ENCODE measurements around the gene IGFN1. TPM values are rescaled to one million over a fixed set of nuclear protein-coding genes. Genes with fewer than 3 reads are reported as not detected.

Gene IGFN1
- total and polyA plus RNA-seq, 2 donors (not counting 3 experiments of a cell fraction or from before 2014, with no cell fraction given), result not detected

DNA sequence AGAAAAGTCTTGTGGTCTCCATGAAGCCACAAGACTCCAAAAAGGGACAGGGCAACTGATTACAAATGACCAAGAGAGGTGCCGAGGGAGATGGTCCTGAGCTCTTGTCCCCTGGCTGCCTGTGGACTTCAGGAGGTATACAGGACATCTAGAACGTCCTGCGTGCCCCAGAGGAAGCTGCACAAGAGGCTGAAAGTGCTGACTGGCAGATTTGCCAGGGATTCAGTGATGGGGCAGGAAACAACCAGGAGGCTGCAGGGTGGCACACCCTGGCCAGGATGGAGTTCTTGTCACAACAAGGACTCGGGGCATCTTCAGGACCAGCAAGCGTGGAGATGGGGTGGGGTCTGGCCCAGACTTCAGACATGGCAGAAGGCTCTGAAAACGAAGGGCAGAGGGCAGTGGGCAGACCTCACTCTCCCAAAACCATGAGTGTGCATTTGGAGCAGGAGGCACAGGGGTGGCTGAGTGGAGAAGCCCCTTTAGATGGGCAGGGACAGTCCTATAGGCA is 79.3 kb downstream of the IGFN1 start:
- no peak overlapping the region for H3K4me3 ChIP-seq (replicated peaks in 1 of 3; ENCODE audit: insufficient read depth in 1 of 3, low read depth in 1 of 3, low read length in 3 of 3)
- no peak for DNase-seq (ENCODE audit: low read depth, low spot score)
- H3K36me3 ChIP-seq (ENCODE audit: control insufficient read depth in 2 of 2, extremely low read depth in 1 of 2, insufficient read depth in 2 of 2, low read length in 2 of 2), result no peaks in the 10 kb centered on the region
- H3K9me3 ChIP-seq (replicated peaks; ENCODE audit: control insufficient read depth, insufficient read depth, low read length), result no peaks in the 10 kb centered on the region
- H3K4me2 ChIP-seq (ENCODE audit: insufficient read depth, low read length), result no peak overlapping the region
- no peak for FAIRE-seq
- H2AFZ ChIP-seq (ENCODE audit: low read depth, low read length), result no peak overlapping the region
- no peak overlapping the region for H3K27ac ChIP-seq (ENCODE audit: insufficient read depth, low read depth, low read length)
- dilution Hi-C loops (cut with MboI; ENCODE audit: extremely low pct_ligation_motif_present, low sequenced_read_pairs) (no loop called here), intact Hi-C loops (cut with micrococcal nuclease) (no loop called here)
- no peaks in the 10 kb centered on the region for H3K4me1 ChIP-seq (ENCODE audit: control insufficient read depth, extremely low read depth, insufficient read depth, low read length)
- TF ChIP-seq, protein P1, sequence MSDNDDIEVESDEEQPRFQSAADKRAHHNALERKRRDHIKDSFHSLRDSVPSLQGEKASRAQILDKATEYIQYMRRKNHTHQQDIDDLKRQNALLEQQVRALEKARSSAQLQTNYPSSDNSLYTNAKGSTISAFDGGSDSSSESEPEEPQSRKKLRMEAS (IDR thresholded peaks at IDR 0.05; ENCODE audit: insufficient read depth, insufficient read length), result no peak
- no peak for TF ChIP-seq MYC (IDR thresholded peaks at IDR 0.05; ENCODE audit: low read depth, low read length)
- TF ChIP-seq FOS (IDR thresholded peaks at IDR 0.05; ENCODE audit: borderline replicate concordance, insufficient read depth, low read length), result no peak
- CTCF ChIA-PET, result no interaction called here
- no peak overlapping the region for H3K9ac ChIP-seq (replicated peaks; ENCODE audit: extremely low read depth, insufficient read depth, low read length)
- peaks cover 0 to 4% of the 10 kb centered on the region in 2 experiments for H3K27me3 ChIP-seq (ENCODE audit: control insufficient read depth in 2 of 2, insufficient read depth in 2 of 2, low read length in 2 of 2)
- BruUV-seq (replicated peaks), result no TSS peak
- POLR2A ChIA-PET, result no interaction called here
- no peaks in the 10 kb centered on the region for H3K9me1 ChIP-seq (replicated peaks; ENCODE audit: control insufficient read depth, extremely low read depth, insufficient read depth, low read length)
- no peaks in the 10 kb centered on the region for H4K20me1 ChIP-seq (replicated peaks; ENCODE audit: control insufficient read depth, extremely low read depth, insufficient read depth, low read length)
- no peaks in the 10 kb centered on the region for H3K79me2 ChIP-seq (ENCODE audit: control insufficient read depth, insufficient read depth, low read length)

DNA sequence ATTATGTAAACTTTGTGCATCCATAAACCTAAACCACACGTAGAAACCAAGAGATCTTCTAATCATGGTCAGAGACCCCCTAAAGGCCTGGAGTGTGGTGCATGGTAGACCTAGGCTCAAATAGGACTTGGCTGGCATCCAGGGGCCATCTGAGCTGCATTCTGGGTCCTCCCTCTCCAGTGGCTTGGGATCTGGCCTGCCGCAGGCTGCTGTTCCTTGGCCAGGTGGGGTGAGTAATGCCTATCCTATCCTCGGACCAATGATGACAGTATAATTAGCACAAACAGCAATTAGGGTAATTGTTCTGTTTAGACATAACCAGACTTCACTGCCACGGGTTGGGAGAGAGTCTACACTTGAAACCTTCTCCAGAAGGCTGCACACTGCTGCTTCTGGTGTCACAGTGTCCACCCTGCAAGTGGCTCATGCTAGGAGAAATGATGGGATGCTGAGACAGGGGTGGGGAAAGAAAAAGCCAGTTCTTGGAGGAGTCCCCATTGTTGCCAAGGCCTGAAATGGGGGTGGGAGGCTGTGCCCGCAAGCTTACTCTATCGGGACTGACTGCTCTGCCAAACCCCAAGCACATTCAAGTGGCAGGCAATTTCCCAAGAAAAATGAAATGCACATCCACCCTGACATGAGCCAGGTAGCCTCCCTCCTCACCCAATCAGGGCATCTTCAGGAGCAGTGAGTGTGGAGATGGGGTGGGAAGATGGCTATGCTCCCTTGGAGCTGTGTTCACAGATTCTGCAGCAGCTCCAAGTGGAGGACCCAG is 80.2 kb downstream of the IGFN1 start:
- no peak for TF ChIP-seq POLR2A (IDR thresholded peaks at IDR 0.05; ENCODE audit: low read depth, low read length)
- TF ChIP-seq, protein P1 (IDR thresholded peaks at IDR 0.05; ENCODE audit: insufficient read depth, insufficient read length), result no peak
- TF ChIP-seq GATA2 (IDR thresholded peaks at IDR 0.05; ENCODE audit: insufficient read depth, insufficient read length, low read depth, low read length), result no peak
- no peak for TF ChIP-seq JUN (IDR thresholded peaks at IDR 0.05; ENCODE audit: borderline replicate concordance, insufficient read depth, insufficient read length, low read depth)
- no peak for TF ChIP-seq FOS (IDR thresholded peaks at IDR 0.05; ENCODE audit: borderline replicate concordance, insufficient read depth, low read length)
- TF ChIP-seq, protein P2, sequence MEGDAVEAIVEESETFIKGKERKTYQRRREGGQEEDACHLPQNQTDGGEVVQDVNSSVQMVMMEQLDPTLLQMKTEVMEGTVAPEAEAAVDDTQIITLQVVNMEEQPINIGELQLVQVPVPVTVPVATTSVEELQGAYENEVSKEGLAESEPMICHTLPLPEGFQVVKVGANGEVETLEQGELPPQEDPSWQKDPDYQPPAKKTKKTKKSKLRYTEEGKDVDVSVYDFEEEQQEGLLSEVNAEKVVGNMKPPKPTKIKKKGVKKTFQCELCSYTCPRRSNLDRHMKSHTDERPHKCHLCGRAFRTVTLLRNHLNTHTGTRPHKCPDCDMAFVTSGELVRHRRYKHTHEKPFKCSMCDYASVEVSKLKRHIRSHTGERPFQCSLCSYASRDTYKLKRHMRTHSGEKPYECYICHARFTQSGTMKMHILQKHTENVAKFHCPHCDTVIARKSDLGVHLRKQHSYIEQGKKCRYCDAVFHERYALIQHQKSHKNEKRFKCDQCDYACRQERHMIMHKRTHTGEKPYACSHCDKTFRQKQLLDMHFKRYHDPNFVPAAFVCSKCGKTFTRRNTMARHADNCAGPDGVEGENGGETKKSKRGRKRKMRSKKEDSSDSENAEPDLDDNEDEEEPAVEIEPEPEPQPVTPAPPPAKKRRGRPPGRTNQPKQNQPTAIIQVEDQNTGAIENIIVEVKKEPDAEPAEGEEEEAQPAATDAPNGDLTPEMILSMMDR (IDR thresholded peaks at IDR 0.05; ENCODE audit: extremely low read depth in 1 of 2, insufficient read depth in 1 of 2, low read depth in 1 of 2, low read length in 2 of 2), result no peak
- no peak for TF ChIP-seq MYC (IDR thresholded peaks at IDR 0.05; ENCODE audit: low read depth, low read length)
- H3K4me1 ChIP-seq (ENCODE audit: control insufficient read depth, extremely low read depth, insufficient read depth, low read length), result no peaks in the 10 kb centered on the region
- no peaks in the 10 kb centered on the region for H3K36me3 ChIP-seq (ENCODE audit: control insufficient read depth in 2 of 2, extremely low read depth in 1 of 2, insufficient read depth in 2 of 2, low read length in 2 of 2)
- DNase-seq (ENCODE audit: low read depth, low spot score), result no peak
- dilution Hi-C loops (cut with MboI; ENCODE audit: extremely low pct_ligation_motif_present, low sequenced_read_pairs) (no loop called here), intact Hi-C loops (cut with micrococcal nuclease) (no loop called here)
- no peak overlapping the region for H3K9ac ChIP-seq (replicated peaks; ENCODE audit: extremely low read depth, insufficient read depth, low read length)
- H4K20me1 ChIP-seq (replicated peaks; ENCODE audit: control insufficient read depth, extremely low read depth, insufficient read depth, low read length), result no peaks in the 10 kb centered on the region
- no peak overlapping the region for H3K27ac ChIP-seq (ENCODE audit: insufficient read depth, low read depth, low read length)
- ChIA-PET POLR2A (no interaction called here), CTCF (interaction anchor here (2.4 kb wide), 1 partner anchor 90 kb away, joined by 6 read pairs; no protein-coding TSS in a partner anchor)
- no peaks in the 10 kb centered on the region for H3K9me3 ChIP-seq (replicated peaks; ENCODE audit: control insufficient read depth, insufficient read depth, low read length)
- no peak for FAIRE-seq
- BruUV-seq (replicated peaks), result no TSS peak
- no peak overlapping the region for H3K4me2 ChIP-seq (ENCODE audit: insufficient read depth, low read length)
- H3K4me3 ChIP-seq (replicated peaks in 1 of 3; ENCODE audit: insufficient read depth in 1 of 3, low read depth in 1 of 3, low read length in 3 of 3), result no peak overlapping the region
- no peaks in the 10 kb centered on the region for H3K79me2 ChIP-seq (ENCODE audit: control insufficient read depth, insufficient read depth, low read length)
- H3K27me3 ChIP-seq (ENCODE audit: control insufficient read depth in 2 of 2, insufficient read depth in 2 of 2, low read length in 2 of 2), result peaks cover 0 to 3% of the 10 kb centered on the region in 2 experiments
- no peak overlapping the region for H2AFZ ChIP-seq (ENCODE audit: low read depth, low read length)
- no peaks in the 10 kb centered on the region for H3K9me1 ChIP-seq (replicated peaks; ENCODE audit: control insufficient read depth, extremely low read depth, insufficient read depth, low read length)

Data from endothelial cell of umbilical vein (primary cell).